Measurements from ENCODE around the gene ZNF263.

The ZNF263 gene

GRCh38 chr16:3321816-3322215, 38.5 kb downstream of the ZNF263 start:
- DNase-seq (ENCODE audit: low read depth) = no peak

GRCh38 chr16:3327514-3327913, 44.2 kb downstream of the ZNF263 start:
- TF ChIP-seq CTCF (IDR thresholded peaks at IDR 0.05; ENCODE audit: insufficient read depth, low read depth, low read length, missing control alignments) = no peak
- no peak overlapping the region for H3K4me3 ChIP-seq (ENCODE audit: low read depth, low read length)
- no peak for DNase-seq (ENCODE audit: low read depth)

More at GRCh38 chr16:3321816-3322215, 38.5 kb downstream of the ZNF263 start:
- H3K4me3 ChIP-seq (ENCODE audit: low read depth, low read length) = no peak overlapping the region
- TF ChIP-seq CTCF (IDR thresholded peaks at IDR 0.05; ENCODE audit: insufficient read depth, low read depth, low read length, missing control alignments) = no peak

GRCh38 chr16:3328104-3328503, 44.8 kb downstream of the ZNF263 start:
- no peak for DNase-seq (ENCODE audit: low read depth)
- TF ChIP-seq CTCF (IDR thresholded peaks at IDR 0.05; ENCODE audit: insufficient read depth, low read depth, low read length, missing control alignments) = no peak
- H3K4me3 ChIP-seq (ENCODE audit: low read depth, low read length) = no peak overlapping the region

GRCh38 chr16:3328643-3329042, 45.4 kb downstream of the ZNF263 start:
- no peak for TF ChIP-seq CTCF (IDR thresholded peaks at IDR 0.05; ENCODE audit: insufficient read depth, low read depth, low read length, missing control alignments)
- H3K4me3 ChIP-seq (ENCODE audit: low read depth, low read length) = no peak overlapping the region
- DNase-seq (ENCODE audit: low read depth) = no peak

All from GM12865 (cell line).